ENCODE measurements around the gene FOXC1. TPM values are rescaled to one million over a fixed set of nuclear protein-coding genes. Genes with fewer than 3 reads are reported as not detected.

FOXC1 gene
- total and polyA plus RNA-seq, 2 of the 13 experiments (the other 11 are each of a cell fraction or from before 2014, with no cell fraction given): 0.44 to 0.55 TPM

GRCh38 chr6:1611572-1612298 is 2.0 kb downstream of the FOXC1 start (continued):
- TF ChIP-seq, protein P1, sequence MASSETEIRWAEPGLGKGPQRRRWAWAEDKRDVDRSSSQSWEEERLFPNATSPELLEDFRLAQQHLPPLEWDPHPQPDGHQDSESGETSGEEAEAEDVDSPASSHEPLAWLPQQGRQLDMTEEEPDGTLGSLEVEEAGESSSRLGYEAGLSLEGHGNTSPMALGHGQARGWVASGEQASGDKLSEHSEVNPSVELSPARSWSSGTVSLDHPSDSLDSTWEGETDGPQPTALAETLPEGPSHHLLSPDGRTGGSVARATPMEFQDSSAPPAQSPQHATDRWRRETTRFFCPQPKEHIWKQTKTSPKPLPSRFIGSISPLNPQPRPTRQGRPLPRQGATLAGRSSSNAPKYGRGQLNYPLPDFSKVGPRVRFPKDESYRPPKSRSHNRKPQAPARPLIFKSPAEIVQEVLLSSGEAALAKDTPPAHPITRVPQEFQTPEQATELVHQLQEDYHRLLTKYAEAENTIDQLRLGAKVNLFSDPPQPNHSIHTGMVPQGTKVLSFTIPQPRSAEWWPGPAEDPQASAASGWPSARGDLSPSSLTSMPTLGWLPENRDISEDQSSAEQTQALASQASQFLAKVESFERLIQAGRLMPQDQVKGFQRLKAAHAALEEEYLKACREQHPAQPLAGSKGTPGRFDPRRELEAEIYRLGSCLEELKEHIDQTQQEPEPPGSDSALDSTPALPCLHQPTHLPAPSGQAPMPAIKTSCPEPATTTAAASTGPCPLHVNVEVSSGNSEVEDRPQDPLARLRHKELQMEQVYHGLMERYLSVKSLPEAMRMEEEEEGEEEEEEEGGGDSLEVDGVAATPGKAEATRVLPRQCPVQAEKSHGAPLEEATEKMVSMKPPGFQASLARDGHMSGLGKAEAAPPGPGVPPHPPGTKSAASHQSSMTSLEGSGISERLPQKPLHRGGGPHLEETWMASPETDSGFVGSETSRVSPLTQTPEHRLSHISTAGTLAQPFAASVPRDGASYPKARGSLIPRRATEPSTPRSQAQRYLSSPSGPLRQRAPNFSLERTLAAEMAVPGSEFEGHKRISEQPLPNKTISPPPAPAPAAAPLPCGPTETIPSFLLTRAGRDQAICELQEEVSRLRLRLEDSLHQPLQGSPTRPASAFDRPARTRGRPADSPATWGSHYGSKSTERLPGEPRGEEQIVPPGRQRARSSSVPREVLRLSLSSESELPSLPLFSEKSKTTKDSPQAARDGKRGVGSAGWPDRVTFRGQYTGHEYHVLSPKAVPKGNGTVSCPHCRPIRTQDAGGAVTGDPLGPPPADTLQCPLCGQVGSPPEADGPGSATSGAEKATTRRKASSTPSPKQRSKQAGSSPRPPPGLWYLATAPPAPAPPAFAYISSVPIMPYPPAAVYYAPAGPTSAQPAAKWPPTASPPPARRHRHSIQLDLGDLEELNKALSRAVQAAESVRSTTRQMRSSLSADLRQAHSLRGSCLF (CRISPR knock-in tag; IDR thresholded peaks at IDR 0.05; ENCODE audit: borderline replicate concordance): no peak
- TF ChIP-seq ZNF121 (CRISPR knock-in tag; IDR thresholded peaks at IDR 0.05) (no peak), ZZZ3 (CRISPR knock-in tag; IDR thresholded peaks at IDR 0.05; ENCODE audit: borderline replicate concordance) (no peak), NR2F1 (CRISPR knock-in tag; IDR thresholded peaks at IDR 0.05) (no peak), HNRNPH1 (optimal IDR thresholded peaks at IDR 0.05; ENCODE audit: low read depth, low read length) (no peak), LCORL (IDR thresholded peaks at IDR 0.05) (no peak), LCORL (CRISPR knock-in tag; IDR thresholded peaks at IDR 0.05) (no peak), EED (CRISPR knock-in tag; IDR thresholded peaks at IDR 0.05) (no peak), RELA (CRISPR knock-in tag; IDR thresholded peaks at IDR 0.05) (no peak), NR2C2 (CRISPR knock-in tag; IDR thresholded peaks at IDR 0.05; ENCODE audit: borderline replicate concordance) (no peak), ZNF629 (CRISPR knock-in tag; conservative IDR thresholded peaks at IDR 0.05) (no peak), E2F5 (CRISPR knock-in tag; conservative IDR thresholded peaks at IDR 0.05) (no peak), FOXP1 (IDR thresholded peaks at IDR 0.05) (no peak), FOXP1 (CRISPR knock-in tag; IDR thresholded peaks at IDR 0.05) (no peak), ZNF674 (CRISPR knock-in tag; IDR thresholded peaks at IDR 0.05; ENCODE audit: low read depth) (no peak)
- TF ChIP-seq, protein P2, sequence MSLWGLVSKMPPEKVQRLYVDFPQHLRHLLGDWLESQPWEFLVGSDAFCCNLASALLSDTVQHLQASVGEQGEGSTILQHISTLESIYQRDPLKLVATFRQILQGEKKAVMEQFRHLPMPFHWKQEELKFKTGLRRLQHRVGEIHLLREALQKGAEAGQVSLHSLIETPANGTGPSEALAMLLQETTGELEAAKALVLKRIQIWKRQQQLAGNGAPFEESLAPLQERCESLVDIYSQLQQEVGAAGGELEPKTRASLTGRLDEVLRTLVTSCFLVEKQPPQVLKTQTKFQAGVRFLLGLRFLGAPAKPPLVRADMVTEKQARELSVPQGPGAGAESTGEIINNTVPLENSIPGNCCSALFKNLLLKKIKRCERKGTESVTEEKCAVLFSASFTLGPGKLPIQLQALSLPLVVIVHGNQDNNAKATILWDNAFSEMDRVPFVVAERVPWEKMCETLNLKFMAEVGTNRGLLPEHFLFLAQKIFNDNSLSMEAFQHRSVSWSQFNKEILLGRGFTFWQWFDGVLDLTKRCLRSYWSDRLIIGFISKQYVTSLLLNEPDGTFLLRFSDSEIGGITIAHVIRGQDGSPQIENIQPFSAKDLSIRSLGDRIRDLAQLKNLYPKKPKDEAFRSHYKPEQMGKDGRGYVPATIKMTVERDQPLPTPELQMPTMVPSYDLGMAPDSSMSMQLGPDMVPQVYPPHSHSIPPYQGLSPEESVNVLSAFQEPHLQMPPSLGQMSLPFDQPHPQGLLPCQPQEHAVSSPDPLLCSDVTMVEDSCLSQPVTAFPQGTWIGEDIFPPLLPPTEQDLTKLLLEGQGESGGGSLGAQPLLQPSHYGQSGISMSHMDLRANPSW (CRISPR knock-in tag; IDR thresholded peaks at IDR 0.05; ENCODE audit: borderline replicate concordance): no peak
- TF ChIP-seq, protein P3, sequence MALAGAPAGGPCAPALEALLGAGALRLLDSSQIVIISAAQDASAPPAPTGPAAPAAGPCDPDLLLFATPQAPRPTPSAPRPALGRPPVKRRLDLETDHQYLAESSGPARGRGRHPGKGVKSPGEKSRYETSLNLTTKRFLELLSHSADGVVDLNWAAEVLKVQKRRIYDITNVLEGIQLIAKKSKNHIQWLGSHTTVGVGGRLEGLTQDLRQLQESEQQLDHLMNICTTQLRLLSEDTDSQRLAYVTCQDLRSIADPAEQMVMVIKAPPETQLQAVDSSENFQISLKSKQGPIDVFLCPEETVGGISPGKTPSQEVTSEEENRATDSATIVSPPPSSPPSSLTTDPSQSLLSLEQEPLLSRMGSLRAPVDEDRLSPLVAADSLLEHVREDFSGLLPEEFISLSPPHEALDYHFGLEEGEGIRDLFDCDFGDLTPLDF (CRISPR knock-in tag; IDR thresholded peaks at IDR 0.05): no peak

Measured in HepG2 (cell line).